NCI-H460 (cell line): ENCODE measurements around the gene MAPK1IP1L. TPM values are rescaled to one million over a fixed set of nuclear protein-coding genes. Genes with fewer than 3 reads are reported as not detected.

Source experiments
- DNase-seq: peaks from one replicate; pipeline ENCODE4 v3.0.0-alpha.2; 2016; ENCODE audit warnings: low read depth; ENCODE audit errors: extremely low read depth
- total RNA-seq: library from RNA; depleted of rRNA; stranded (reverse); fragments of >200 nt; shearing (Covaris generic); gene quantifications from 2 replicates; pipeline ENCODE4 v1.2.3, GENCODE V29; 2014

Gene MAPK1IP1L
- total RNA-seq, 1 experiment from 2014 or later, result 129 TPM

DNA sequence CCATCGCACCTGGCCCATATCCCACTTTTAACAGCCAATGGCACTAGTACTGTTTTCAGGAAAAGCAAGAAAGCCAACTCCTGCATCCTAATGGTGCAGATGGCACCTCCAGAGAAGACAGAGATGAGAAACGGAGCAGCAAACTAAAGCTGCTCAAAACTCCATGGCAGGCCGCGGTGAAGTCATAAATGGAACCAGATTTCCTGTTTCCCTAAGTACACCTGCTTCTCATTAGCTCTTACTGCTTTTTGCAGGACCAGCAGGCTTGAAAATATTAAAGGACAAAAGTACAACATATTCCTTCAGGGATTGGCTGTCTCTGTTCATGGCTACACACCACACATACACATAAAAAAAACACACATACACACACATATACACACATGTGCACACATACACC is 40.9 kb downstream of the MAPK1IP1L start:
- DNase-seq, result no peak

DNA sequence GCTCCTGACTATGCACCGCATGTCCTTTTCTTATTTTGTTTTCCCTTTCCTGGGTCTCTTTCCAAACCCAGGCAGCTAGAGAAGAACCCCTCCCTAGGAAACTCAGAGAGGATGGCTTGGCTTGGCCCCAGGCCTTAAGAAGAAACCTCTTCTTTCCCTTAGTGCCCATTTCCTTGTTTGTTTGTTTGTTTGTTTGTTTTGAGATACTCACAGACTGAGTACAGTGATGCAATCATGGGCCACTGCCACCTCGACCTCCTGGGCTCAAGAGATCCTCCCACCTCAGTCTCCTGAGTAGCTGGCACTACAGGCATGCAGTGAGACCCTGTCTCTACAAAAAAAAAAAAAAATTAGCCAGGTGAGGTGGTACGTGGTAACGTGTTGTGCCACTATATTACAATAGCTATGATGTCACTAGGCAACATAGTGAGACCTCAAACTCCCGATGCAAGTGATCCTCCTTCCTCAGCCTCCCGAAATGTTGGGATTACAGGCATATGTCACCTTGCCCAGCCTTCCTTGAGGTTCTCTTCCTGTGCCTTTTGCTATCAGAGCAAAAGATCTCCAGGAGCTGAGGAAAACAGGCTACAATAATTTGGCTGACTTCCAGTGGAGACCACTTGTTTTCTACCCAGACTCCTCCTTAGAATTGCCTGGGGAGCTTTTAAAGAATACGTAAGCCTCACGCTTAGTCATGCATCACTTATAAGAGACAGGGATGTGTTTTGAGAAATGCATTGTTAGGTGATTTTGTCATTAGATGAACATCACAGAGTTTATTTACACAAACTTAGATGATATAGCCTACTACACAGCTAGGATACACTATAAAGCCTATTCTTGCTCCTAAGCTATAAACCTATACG is 43.1 kb downstream of the MAPK1IP1L start:
- DNase-seq, result peak; percentile 77

DNA sequence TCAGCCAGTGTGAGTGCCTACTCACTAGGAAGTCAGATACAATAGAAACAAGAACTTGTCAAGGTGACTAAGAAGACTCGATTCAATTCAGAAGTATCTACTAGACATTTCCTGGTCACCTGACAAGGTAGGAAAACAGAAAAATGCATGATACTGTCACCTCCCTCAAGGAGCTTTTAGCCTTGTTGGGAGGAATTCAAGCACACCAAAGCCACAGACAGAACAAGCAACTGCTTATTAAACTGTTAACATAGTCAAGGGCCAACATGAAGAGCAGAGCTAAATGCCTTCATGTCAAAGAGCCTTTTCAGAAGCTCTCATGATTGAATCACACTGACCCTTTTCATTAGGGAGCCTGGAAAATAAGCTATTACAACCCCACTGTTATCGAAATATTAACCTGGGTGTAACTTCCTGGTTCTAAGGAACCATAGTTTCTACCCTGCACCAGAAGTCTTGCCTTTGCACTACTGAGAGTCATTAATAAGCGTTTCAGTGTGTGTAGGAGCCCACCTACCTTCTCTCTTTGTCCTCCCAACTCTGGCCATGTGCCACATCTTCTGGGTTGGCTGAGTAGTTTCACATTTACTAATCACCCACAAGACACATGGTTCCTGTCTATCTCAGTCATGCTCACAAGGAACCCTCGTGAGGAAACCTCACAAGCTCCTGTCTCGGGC is 46.6 kb downstream of the MAPK1IP1L start:
- no peak for DNase-seq

DNA sequence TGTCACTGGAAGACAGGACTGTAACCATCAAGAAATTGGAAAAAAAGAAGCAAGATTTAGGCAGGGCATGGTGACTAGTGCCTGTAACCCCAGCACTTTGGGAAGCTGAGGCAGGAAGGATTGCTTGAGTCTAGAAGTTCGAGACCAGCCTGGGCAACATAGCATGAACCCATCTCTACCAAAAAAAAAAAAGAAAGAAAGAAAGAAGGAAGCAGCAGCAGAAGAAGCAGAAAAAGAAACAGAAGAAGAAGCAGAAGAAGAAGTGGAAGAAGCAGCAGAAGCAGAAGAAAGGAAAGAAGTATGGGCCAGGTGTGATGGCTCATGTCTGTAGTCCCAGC is 47.1 kb downstream of the MAPK1IP1L start:
- DNase-seq, result no peak

DNA sequence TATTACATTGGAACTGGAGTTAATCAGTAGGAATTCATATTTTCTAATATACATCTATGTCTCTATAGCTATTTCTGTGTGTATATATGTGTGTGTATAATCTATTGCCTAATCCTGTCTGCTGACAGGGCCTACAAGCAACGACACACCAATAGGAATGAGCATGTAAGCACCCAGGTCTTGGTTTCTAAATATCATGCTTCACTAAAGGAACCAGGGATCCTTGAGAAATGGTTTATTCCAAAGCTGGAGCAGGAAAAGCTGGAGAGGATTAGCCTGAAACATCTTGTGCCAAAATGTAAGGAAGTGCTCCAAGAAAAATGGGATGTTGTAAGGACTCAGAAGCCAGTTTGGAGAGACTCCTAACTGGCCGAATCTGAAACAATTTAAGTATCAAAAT is 48.3 kb downstream of the MAPK1IP1L start:
- DNase-seq, result no peak

DNA sequence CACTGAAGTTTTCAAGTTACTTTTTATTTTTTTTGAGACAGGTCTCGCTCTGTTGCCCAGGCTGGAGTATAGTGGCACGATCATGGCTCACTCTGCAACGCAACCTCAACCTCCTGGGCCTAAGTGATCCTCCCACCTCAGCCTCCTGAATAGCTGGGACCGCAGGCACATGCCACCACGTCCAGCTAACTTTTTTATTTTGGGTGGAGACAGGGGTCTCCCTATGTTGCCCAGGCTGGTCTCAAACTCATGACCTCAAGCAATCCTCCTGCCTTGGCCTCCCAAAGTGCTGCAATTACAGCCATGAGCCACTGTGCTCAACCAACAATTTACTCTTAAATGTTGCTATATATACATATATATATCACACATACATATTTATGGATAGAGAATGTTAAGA is 50.3 kb downstream of the MAPK1IP1L start:
- DNase-seq, result no peak

DNA sequence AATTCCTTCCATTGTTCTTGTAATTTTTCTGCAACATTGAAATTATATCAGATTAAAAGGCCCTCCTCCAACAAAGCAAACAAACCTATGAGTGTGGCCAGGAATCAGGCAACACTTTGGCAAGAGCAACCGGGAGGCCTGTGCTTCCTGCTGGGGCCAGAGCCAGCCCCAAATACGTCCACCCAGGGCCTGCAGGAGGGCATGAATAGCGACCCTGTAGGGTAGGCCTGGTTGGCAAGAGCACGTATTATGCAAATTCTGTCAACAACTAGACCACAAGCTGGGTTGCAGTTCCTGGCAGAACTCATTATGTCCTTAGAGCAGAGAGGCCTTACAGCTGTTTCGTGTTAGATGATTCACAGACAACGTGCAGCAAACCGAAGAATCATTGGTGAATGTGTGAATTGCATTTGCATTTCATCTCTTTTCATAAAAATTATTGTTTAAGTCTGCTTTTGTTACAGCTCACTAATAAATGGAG is 50.7 kb downstream of the MAPK1IP1L start:
- DNase-seq, result peak; percentile 89

DNA sequence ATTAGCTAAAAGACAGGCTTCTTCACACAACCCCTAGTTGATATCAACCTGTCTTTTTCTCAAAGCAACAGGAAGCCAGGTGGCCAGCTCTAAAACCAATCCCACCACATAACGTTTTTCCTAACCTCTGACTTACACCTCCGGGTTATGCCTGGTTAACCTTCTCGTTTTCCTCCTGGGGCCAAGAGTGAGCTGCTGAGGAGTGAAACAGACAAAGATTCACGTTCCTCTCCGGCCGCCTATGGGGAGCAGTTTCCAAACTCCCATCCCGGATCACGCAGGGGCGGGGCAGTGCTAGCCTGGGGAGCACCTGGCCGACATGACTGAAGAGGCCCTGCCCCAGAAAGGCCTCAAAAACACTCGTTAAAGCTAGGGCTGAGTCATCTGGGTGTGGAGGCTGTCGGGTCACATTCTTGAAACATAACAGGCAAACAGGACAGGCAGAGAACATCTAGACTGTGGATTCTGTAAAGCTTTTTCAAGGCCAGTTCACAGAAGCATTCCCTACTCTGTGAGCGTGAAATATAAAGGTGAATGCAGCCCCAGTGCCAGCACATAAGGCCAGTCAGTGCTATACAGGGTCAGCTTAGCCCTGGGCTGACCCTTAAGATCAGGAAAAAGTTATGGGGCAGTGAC is 51.7 kb downstream of the MAPK1IP1L start:
- peak; percentile 94 for DNase-seq

DNA sequence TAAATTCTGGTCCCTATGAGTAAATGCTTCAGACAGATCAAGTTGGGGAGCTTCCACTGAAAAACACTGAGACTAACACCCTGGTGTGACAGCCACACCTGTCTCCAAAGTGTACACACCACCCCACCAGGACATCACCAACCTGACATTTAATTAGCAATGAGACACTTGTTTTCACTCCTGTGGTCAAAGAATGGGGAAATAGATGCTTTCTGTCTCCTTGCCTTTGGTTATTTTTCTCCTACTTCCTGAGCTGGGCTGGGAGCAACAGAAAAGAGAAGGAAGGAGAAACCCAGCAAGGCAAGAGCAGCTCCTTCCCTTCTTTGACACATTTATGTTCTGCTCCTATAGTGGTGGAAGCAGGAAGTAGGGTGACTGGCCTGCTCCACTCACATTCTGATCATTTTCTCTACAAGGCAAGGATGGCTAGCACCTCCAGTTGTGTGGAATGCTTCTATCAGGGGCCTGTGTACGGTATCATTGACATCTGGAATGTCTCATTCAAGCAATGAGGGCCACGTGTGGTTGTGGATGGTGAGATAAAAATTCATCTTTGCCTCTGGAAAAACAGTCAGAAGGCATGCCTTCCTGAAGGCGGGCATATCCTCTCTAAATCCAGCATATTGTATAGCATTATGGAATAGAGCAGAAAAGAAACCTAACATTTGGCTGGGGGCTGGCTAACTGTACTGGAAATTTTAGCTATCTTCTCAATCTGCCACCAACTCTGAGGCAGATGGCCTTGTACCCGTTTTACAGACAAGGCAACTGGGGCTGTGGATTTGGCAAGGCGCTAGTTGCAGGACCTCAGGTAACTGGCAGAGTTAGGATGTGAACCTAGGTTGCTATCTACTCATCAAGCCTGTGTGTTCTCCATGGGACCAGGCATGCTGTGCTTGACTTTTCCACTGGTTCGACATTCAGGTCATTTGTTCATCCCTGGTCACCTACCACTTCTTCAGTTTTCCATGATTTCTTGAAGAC is 52.8 kb downstream of the MAPK1IP1L start:
- DNase-seq, result no peak

DNA sequence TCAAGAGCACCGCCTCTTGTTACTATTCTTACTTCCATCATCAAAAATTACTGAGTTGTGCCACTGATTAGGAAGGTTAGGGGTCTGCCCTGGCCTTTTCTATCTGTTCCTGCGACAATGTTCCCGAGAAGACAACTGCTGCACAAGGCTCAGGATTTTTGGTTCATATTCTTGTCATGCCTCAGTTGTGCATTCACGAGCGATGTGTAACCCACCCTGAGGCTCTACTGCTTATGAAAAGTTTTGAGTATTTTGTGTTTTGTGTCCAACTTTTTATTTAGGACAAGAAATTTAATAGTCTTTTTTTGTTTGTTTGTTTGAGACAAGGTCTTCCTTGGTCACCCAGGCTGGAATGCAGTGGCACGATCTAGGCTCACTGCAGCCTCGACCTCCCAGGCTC is 54.5 kb downstream of the MAPK1IP1L start:
- no peak for DNase-seq

DNA sequence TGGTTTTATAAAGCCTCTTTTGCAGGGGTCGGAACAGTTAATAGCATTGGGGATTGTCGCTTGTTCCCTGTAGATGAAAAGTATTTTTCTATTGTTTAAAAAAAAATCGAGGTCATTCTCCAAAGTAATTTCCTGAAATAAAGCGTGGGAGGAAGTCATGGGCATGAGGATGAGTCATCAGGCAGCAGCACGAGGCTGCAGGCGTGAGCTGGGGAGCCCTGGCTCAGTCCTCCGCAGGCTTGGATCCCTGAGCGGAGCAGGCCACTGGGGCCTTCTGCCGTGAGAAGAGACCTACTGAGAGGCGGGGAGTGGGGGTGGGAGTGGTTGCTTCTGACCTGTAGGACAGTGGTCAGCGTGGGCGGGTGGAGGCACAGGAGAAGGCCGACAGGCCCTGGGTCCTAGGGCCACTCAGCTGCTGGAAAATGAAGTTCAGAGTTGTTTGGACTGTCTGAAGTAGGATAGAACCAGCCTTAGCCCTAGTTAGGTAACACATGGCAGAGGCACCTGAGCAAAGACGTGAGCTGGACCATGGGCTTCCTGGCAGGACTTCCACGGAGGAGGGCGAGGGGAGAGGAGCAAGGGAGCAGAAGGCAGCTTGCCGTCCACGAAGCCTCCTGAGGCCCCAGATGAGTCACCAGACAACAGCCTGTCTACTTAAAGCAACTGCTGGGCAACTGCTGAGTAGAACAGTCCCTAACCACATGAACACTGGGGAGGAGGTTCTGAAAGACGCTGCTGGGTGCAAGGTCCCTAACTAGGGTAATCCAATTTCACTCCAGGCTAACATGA is 56.5 kb downstream of the MAPK1IP1L start:
- DNase-seq, result no peak

DNA sequence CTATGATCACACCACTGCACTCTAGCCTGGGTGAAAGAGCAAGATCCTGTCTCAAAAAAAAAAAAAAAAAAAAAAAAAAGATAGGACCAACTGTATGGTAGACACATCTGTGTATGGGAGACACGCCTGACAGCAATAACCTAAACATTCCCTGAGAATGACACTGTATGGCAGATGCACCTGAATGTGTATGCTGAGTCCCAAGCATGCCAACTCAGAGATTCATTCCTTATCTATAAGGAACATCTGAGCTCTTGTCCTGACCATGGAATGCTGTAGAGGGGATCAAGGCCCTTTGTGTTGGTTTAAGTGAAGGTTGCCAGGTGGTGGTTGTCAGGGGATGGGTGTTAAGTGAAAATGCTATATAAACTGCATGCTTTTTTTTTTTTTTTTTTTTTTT is 58.4 kb downstream of the MAPK1IP1L start:
- no peak for DNase-seq

DNA sequence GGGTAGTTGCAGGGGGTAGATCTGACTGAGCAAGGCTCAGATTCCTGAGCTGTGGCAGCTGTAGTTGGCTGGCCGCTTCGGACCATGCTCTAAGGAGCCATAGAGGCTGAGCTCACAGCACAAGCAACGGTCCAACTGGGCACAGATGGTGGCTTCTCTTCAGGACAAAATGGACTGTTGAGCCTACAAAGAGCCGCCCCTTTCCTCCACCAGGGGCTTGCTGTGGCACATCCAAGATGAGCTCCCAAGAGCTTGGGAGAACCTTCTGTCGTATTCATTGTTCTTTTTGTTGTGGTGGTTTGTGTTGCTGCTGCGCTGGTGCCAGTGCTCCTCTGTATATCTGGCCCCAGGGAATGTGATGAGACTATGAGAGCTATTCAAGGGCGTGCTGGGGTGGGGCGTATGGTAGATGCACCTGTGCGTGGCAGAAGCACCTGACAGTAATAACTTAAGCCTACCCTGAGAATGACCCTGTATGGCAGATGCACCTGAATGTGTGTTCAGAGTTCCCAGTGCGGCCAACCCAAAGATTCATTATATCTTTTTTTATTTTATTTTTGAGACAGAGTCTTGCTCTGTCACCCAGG is 59.8 kb downstream of the MAPK1IP1L start:
- no peak for DNase-seq

DNA sequence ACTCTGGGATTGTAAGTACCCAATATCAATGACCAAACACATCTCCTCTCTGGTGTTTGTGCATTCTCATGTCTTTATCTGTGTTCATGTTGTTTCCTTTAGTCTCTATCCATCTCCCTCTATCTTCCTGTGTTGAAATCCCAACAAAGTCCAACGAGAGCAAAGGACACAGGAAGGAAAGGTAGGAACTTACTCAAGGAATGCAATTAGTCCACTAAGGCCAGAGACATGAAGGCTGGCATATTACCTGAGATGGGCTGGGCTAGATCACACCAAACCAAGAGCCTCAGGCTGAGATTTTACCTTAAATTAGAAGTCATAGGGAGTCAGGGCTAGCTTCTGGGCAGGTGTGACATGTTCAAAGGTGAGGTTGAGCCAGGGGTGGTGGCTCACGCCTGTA is 63.3 kb downstream of the MAPK1IP1L start:
- DNase-seq, result no peak

DNA sequence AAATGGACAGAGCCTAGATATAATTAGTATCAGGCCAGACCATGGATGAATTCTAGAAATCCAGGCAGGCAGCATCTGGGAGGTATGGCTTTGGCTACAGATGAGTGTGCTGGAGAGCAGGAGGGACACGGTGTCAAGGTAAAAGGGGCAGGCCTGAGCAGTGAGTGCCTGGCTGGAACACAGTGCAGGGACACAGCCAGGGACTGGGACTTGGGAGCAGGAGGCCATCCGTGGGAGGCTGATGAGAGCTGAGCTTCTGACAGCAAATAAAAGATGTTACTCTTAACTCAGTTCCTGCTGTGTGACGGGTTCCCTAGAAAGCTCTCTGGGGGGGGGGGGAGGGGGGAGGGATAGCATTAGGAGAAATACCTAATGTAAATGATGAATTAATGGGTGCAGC is 64.0 kb downstream of the MAPK1IP1L start:
- no peak for DNase-seq

DNA sequence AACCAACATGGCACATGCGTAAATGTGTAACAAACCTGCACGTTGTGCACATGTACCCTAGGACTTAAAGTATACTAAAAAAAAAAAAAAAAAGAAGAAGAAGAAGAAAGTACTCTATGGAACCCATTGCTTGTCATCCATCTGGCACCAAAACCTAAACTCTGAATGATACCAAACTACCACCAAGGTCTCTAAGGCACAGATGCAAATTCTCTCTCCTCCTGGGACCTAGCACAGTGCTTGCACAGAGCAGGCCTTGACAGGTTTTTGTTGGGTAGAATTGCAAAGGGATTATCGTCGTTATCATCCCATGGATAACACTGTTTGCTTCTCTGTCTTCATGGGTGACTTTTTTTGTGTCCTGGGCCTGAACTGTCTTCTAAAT is 64.4 kb downstream of the MAPK1IP1L start:
- DNase-seq, result no peak

DNA sequence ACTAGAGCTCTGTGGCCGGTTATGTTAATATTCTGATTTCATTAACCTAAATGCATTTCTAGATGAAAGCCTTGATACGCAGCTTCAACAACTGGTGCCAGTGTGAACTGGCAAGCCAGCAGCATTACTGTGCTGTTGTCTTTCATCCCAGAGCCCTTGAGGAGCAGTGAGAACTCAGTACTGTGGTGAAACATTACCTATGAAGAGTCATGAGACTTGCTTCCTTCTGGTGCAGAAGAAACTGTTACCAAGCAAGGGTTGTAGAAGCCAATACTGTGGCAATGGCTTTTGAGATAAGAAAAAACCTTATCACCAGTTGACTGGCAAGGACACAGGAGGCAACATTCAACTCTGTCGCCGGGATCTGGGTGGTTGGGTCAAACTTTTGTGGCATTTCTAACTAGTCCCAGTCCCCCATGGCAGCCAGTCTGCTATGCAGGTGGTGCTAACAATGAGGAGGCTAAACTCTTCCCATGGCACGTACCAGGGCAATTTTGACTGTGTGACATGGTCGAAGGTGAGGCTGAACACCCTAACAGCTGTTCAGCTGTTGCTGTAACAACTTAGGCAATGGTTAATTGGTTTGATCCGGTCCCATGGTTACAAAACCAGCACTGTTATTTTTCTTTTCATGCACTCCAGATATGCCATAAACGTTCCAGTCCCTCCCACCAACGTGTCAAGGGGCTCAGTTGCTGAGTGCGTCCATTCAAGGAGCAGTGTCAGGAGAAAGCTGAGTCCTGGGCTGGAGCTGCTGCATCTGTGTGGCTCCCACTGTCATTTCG is 65.0 kb downstream of the MAPK1IP1L start:
- no peak for DNase-seq

DNA sequence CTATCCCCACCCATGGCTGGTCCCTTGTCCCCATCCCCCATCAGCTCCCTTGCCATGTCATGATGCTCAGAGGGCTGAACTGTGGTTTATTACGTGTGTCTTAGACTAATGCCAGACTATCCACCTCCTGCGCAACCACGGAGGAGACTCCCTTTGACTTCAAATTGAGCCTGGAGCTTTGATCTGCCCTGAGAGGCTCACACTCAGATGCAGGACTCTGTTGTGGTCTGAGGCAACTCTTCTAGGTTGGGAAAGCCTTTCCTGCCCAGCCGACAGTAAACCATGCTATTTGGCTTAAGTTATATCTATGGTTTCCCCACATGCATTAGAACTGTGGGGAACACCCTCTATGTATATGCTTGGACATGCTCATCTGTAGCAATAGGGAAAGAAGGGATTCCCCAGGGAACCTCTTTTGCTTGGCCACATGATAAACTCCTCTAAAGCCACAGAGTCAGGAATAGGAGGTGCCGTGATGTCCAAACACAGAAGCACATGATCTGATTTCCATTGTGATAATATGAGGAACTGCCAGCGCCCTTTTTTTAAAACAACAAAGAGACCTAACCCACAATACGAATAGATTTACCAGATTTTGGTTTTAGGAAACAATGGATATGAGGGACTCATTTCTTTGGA is 66.5 kb downstream of the MAPK1IP1L start:
- DNase-seq, result peak; percentile 87
